ENCODE measurements around the gene EFNB2.

The EFNB2 gene

GRCh38 chr13:106532111-106532929, 3.1 kb downstream of the EFNB2 start:
- Histone ChIP-seq H3K9ac (ENCODE audit: low read length) (no peak overlapping the region), H3K27ac (ENCODE audit: low read depth, low read length) (peak overlapping the region; percentile 66), H4K91ac (ENCODE audit: low read depth, low read length) (peak overlapping the region; percentile 29), H3K36me3 (ENCODE audit: control insufficient read depth in 1 of 2, insufficient read depth in 2 of 2, low read length in 2 of 2) (peaks cover 0 to 3% of the 10 kb centered on the region in 2 experiments), H2AFZ (ENCODE audit: insufficient read depth, low read length, poor library complexity) (no peak overlapping the region), H3K27me3 (ENCODE audit: insufficient read depth, low read length) (no peaks in the 10 kb centered on the region), H3K79me1 (ENCODE audit: low read length) (peaks cover 22% of the 10 kb centered on the region), H2BK12ac (ENCODE audit: low read length) (no peak overlapping the region), H3K18ac (ENCODE audit: low read length) (peak overlapping the region; percentile 46), H2AK5ac (ENCODE audit: low read length) (no peak overlapping the region), H3K4me1 (ENCODE audit: control insufficient read depth in 1 of 2, insufficient read depth in 2 of 2, low read length in 2 of 2) (peaks cover 11 to 20% of the 10 kb centered on the region in 2 experiments), H3K9me3 (ENCODE audit: insufficient read depth, low read depth, low read length) (no peaks in the 10 kb centered on the region), H4K8ac (ENCODE audit: low read depth, low read length) (peak overlapping the region; percentile 47), H3K4me2 (ENCODE audit: low read length) (peak overlapping the region; percentile 49), H3K14ac (ENCODE audit: low read length) (peak overlapping the region; percentile 57), H4K12ac (ENCODE audit: low read depth, low read length) (no peak overlapping the region), H3K4me3 (ENCODE audit: low read depth, low read length) (peak overlapping the region; percentile 56), H2BK5ac (ENCODE audit: low read depth, low read length, poor library complexity) (peak overlapping the region; percentile 74), H3K79me2 (ENCODE audit: control insufficient read depth, insufficient read depth, low read length, poor library complexity) (peaks cover 29% of the 10 kb centered on the region), H3K4ac (ENCODE audit: low read depth, low read length) (peak overlapping the region; percentile 73), H2BK120ac (ENCODE audit: insufficient read depth, low read length, poor library complexity) (no peak overlapping the region), H3K23ac (ENCODE audit: low read length) (no peak overlapping the region)
- no peak for DNase-seq
- WGBS (ENCODE audit: extremely low coverage, insufficient coverage, insufficient read length): no CpG with 5 or more reads among the region's 18 CpGs

- H3K18ac ChIP-seq (ENCODE audit: low read length): peak overlapping the region; percentile 26
- H3K23ac ChIP-seq (ENCODE audit: low read length): no peak overlapping the region
- peak overlapping the region; percentile 5 for H3K4ac ChIP-seq (ENCODE audit: low read depth, low read length)
- no peaks in the 10 kb centered on the region for H3K27me3 ChIP-seq (ENCODE audit: insufficient read depth, low read length)
- no CpG with 5 or more reads among the region's 8 CpGs for WGBS (ENCODE audit: extremely low coverage, insufficient coverage, insufficient read length)
- peak overlapping the region; percentile 45 for H3K27ac ChIP-seq (ENCODE audit: low read depth, low read length)
- peaks cover 0 to 3% of the 10 kb centered on the region in 2 experiments for H3K36me3 ChIP-seq (ENCODE audit: control insufficient read depth in 1 of 2, insufficient read depth in 2 of 2, low read length in 2 of 2)
- H2BK12ac ChIP-seq (ENCODE audit: low read length): no peak overlapping the region
- peaks cover 36% of the 10 kb centered on the region for H3K79me2 ChIP-seq (ENCODE audit: control insufficient read depth, insufficient read depth, low read length, poor library complexity)
- H4K91ac ChIP-seq (ENCODE audit: low read depth, low read length): no peak overlapping the region
- peak overlapping the region; percentile 64 for H3K4me2 ChIP-seq (ENCODE audit: low read length)
- H3K4me1 ChIP-seq (ENCODE audit: control insufficient read depth in 1 of 2, insufficient read depth in 2 of 2, low read length in 2 of 2): peaks cover 11 to 24% of the 10 kb centered on the region in 2 experiments
- no peak overlapping the region for H2AFZ ChIP-seq (ENCODE audit: insufficient read depth, low read length, poor library complexity)
- H2BK5ac ChIP-seq (ENCODE audit: low read depth, low read length, poor library complexity): no peak overlapping the region
- H3K14ac ChIP-seq (ENCODE audit: low read length): no peak overlapping the region
- H3K9me3 ChIP-seq (ENCODE audit: insufficient read depth, low read depth, low read length): no peaks in the 10 kb centered on the region
- DNase-seq: peak in 1 of 2 donors; percentile 45
- H2BK120ac ChIP-seq (ENCODE audit: insufficient read depth, low read length, poor library complexity): no peak overlapping the region
- H3K79me1 ChIP-seq (ENCODE audit: low read length): peaks cover 19% of the 10 kb centered on the region
- H4K8ac ChIP-seq (ENCODE audit: low read depth, low read length): no peak overlapping the region
- H3K4me3 ChIP-seq (ENCODE audit: low read depth, low read length): no peak overlapping the region
- H4K12ac ChIP-seq (ENCODE audit: low read depth, low read length): no peak overlapping the region
- H2AK5ac ChIP-seq (ENCODE audit: low read length): no peak overlapping the region
- no peak overlapping the region for H3K9ac ChIP-seq (ENCODE audit: low read length)
Measured at GRCh38 chr13:106530980-106531481, 4.4 kb downstream of the EFNB2 start.

- peaks cover 13 to 29% of the 10 kb centered on the region in 2 experiments for H3K4me1 ChIP-seq (ENCODE audit: control insufficient read depth in 1 of 2, insufficient read depth in 2 of 2, low read length in 2 of 2)
- no peak overlapping the region for H3K23ac ChIP-seq (ENCODE audit: low read length)
- H4K91ac ChIP-seq (ENCODE audit: low read depth, low read length): no peak overlapping the region
- H3K4ac ChIP-seq (ENCODE audit: low read depth, low read length): peak overlapping the region; percentile 66
- H3K18ac ChIP-seq (ENCODE audit: low read length): no peak overlapping the region
- no peaks in the 10 kb centered on the region for H3K27me3 ChIP-seq (ENCODE audit: insufficient read depth, low read length)
- H2BK120ac ChIP-seq (ENCODE audit: insufficient read depth, low read length, poor library complexity): no peak overlapping the region
- H4K8ac ChIP-seq (ENCODE audit: low read depth, low read length): no peak overlapping the region
- no peak overlapping the region for H4K12ac ChIP-seq (ENCODE audit: low read depth, low read length)
- peak overlapping the region; percentile 45 for H3K27ac ChIP-seq (ENCODE audit: low read depth, low read length)
- H2BK12ac ChIP-seq (ENCODE audit: low read length): peak overlapping the region; percentile 56
- H2AFZ ChIP-seq (ENCODE audit: insufficient read depth, low read length, poor library complexity): no peak overlapping the region
- no peak overlapping the region for H2AK5ac ChIP-seq (ENCODE audit: low read length)
- no peak overlapping the region for H3K9ac ChIP-seq (ENCODE audit: low read length)
- no peaks in the 10 kb centered on the region for H3K9me3 ChIP-seq (ENCODE audit: insufficient read depth, low read depth, low read length)
- peaks cover 0 to 3% of the 10 kb centered on the region in 2 experiments for H3K36me3 ChIP-seq (ENCODE audit: control insufficient read depth in 1 of 2, insufficient read depth in 2 of 2, low read length in 2 of 2)
- H2BK5ac ChIP-seq (ENCODE audit: low read depth, low read length, poor library complexity): no peak overlapping the region
- H3K4me2 ChIP-seq (ENCODE audit: low read length): peak overlapping the region; percentile 64
- no peak overlapping the region for H3K4me3 ChIP-seq (ENCODE audit: low read depth, low read length)
- peak; percentile 56 to 80 for DNase-seq
- peaks cover 17% of the 10 kb centered on the region for H3K79me1 ChIP-seq (ENCODE audit: low read length)
- no CpG with 5 or more reads among the region's 11 CpGs for WGBS (ENCODE audit: extremely low coverage, insufficient coverage, insufficient read length)
- H3K14ac ChIP-seq (ENCODE audit: low read length): no peak overlapping the region
- H3K79me2 ChIP-seq (ENCODE audit: control insufficient read depth, insufficient read depth, low read length, poor library complexity): peaks cover 37% of the 10 kb centered on the region
Measured at GRCh38 chr13:106530171-106530851, 5.2 kb downstream of the EFNB2 start.

GRCh38 chr13:106529415-106530170, 5.9 kb downstream of the EFNB2 start:
- Histone ChIP-seq H3K4me2 (ENCODE audit: low read length) (peak overlapping the region; percentile 41), H3K27ac (ENCODE audit: low read depth, low read length) (no peak overlapping the region)

More at GRCh38 chr13:106529415-106530170, 5.9 kb downstream of the EFNB2 start:
- WGBS (ENCODE audit: extremely low coverage, insufficient coverage, insufficient read length): no CpG with 5 or more reads among the region's 8 CpGs
- Histone ChIP-seq H2BK12ac (ENCODE audit: low read length) (no peak overlapping the region), H3K18ac (ENCODE audit: low read length) (no peak overlapping the region), H3K9ac (ENCODE audit: low read length) (no peak overlapping the region), H3K4me3 (ENCODE audit: low read depth, low read length) (no peak overlapping the region), H2BK120ac (ENCODE audit: insufficient read depth, low read length, poor library complexity) (no peak overlapping the region), H3K14ac (ENCODE audit: low read length) (no peak overlapping the region), H3K4ac (ENCODE audit: low read depth, low read length) (peak overlapping the region; percentile 89), H3K36me3 (ENCODE audit: control insufficient read depth in 1 of 2, insufficient read depth in 2 of 2, low read length in 2 of 2) (peaks cover 0 to 3% of the 10 kb centered on the region in 2 experiments), H3K79me1 (ENCODE audit: low read length) (peaks cover 14% of the 10 kb centered on the region), H4K12ac (ENCODE audit: low read depth, low read length) (no peak overlapping the region), H3K9me3 (ENCODE audit: insufficient read depth, low read depth, low read length) (no peaks in the 10 kb centered on the region), H3K4me1 (ENCODE audit: control insufficient read depth in 1 of 2, insufficient read depth in 2 of 2, low read length in 2 of 2) (peaks cover 14 to 31% of the 10 kb centered on the region in 2 experiments), H4K8ac (ENCODE audit: low read depth, low read length) (no peak overlapping the region), H3K79me2 (ENCODE audit: control insufficient read depth, insufficient read depth, low read length, poor library complexity) (peaks cover 33% of the 10 kb centered on the region), H3K27me3 (ENCODE audit: insufficient read depth, low read length) (no peaks in the 10 kb centered on the region), H2AFZ (ENCODE audit: insufficient read depth, low read length, poor library complexity) (no peak overlapping the region), H2AK5ac (ENCODE audit: low read length) (no peak overlapping the region), H2BK5ac (ENCODE audit: low read depth, low read length, poor library complexity) (no peak overlapping the region), H4K91ac (ENCODE audit: low read depth, low read length) (no peak overlapping the region), H3K23ac (ENCODE audit: low read length) (no peak overlapping the region)
- no peak for DNase-seq

Data from trophoblast cell (in vitro differentiated cells and primary cell).